ENCODE results near the gene YIPF3.
"Not testable (repeated sequence)": the region's sequence is repeated elsewhere in the genome, so short reads cannot be mapped to it uniquely, and the experiment has no call there.

Gene YIPF3

DNA sequence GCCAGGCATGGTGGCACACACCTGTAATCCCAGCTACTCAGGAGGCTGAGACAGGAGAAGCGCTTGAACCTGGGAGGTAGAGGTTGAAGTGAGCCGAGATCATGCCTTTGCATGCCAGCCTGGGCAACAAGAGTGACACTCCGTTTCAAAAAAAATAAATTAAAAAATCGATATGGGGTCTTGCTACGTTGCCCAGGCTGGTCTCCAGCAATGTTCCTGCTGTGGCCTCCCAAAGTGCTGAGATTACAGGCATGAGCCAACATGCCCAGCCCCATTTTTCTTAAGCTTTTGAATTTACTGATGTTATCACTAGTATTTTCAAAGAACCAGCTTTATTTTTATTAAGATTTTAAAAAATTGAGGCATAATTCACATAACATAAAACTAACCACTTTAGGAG lies 23.8 kb upstream of the YIPF3 start:
- no peaks in the 10 kb centered on the region for H3K27me3 ChIP-seq
- H3K27ac ChIP-seq = no peak overlapping the region
- no peak overlapping the region for H3K4me3 ChIP-seq (ENCODE audit: low read depth in 1 of 2, low read length in 1 of 2)
- H3K36me3 ChIP-seq = peaks cover 29% of the 10 kb centered on the region
- TF ChIP-seq CTCF (IDR thresholded peaks at IDR 0.05) = no peak
- H3K4me1 ChIP-seq (ENCODE audit: control insufficient read depth in 1 of 2, insufficient read depth in 1 of 2, low read depth in 1 of 2, low read length in 1 of 2) = no peaks in the 10 kb centered on the region
- no peaks in the 10 kb centered on the region for H3K9me3 ChIP-seq

- H3K4me1 ChIP-seq (ENCODE audit: control insufficient read depth in 1 of 2, insufficient read depth in 1 of 2, low read depth in 1 of 2, low read length in 1 of 2); H3K4me3 ChIP-seq (ENCODE audit: low read depth in 1 of 2, low read length in 1 of 2); H3K27ac ChIP-seq; H3K27me3 ChIP-seq; H3K9me3 ChIP-seq: not testable (repeated sequence)
- peaks cover 22% of the 10 kb centered on the region for H3K36me3 ChIP-seq
These were observed 22.7 kb upstream of the YIPF3 start for GRCh38 chr6:43539409-43539808.

DNA sequence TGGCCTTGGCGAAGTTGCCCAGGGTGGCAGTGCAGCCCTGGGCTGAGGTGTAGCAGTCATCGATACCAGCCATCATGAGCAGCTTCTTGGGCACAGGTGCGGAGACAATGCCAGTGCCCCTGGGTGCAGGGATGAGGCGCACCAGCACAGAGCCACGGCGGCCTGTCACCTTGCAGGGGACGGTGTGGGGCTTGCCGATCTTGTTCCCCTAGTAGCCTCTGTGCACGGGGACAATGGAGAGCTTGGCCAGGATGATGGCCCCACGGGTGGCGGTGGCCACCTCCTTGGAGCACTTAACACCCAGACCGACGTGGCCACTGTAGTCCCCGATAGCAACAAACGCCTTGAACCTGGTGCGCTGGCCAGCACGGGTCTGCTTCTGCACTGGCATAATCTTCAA lies 22.3 kb upstream of the YIPF3 start:
- not testable (repeated sequence) for H3K4me3 ChIP-seq (ENCODE audit: low read depth in 1 of 2, low read length in 1 of 2); H3K27ac ChIP-seq; H3K9me3 ChIP-seq; H3K27me3 ChIP-seq; H3K4me1 ChIP-seq (ENCODE audit: control insufficient read depth in 1 of 2, insufficient read depth in 1 of 2, low read depth in 1 of 2, low read length in 1 of 2)
- peaks cover 22% of the 10 kb centered on the region for H3K36me3 ChIP-seq

- TF ChIP-seq CTCF (IDR thresholded peaks at IDR 0.05) = no peak
- H3K27ac ChIP-seq = no peak overlapping the region
- no peaks in the 10 kb centered on the region for H3K9me3 ChIP-seq
- H3K27me3 ChIP-seq = no peaks in the 10 kb centered on the region
- no peak overlapping the region for H3K4me3 ChIP-seq (ENCODE audit: low read depth in 1 of 2, low read length in 1 of 2)
- H3K36me3 ChIP-seq = peaks cover 35% of the 10 kb centered on the region
- H3K4me1 ChIP-seq (ENCODE audit: control insufficient read depth in 1 of 2, insufficient read depth in 1 of 2, low read depth in 1 of 2, low read length in 1 of 2) = no peaks in the 10 kb centered on the region
These were observed 15.5 kb upstream of the YIPF3 start for GRCh38 chr6:43532201-43532600.

- Histone ChIP-seq H3K27me3 (no peaks in the 10 kb centered on the region), H3K27ac (no peak overlapping the region), H3K4me3 (ENCODE audit: low read depth in 1 of 2, low read length in 1 of 2) (no peak overlapping the region), H3K4me1 (ENCODE audit: control insufficient read depth in 1 of 2, insufficient read depth in 1 of 2, low read depth in 1 of 2, low read length in 1 of 2) (peaks cover 5% of the 10 kb centered on the region in 2 experiments), H3K9me3 (no peaks in the 10 kb centered on the region), H3K36me3 (peaks cover 60% of the 10 kb centered on the region)
- TF ChIP-seq CTCF (IDR thresholded peaks at IDR 0.05) = no peak
These were observed 7.8 kb upstream of the YIPF3 start for GRCh38 chr6:43524483-43524961.

- no peak for TF ChIP-seq CTCF (IDR thresholded peaks at IDR 0.05)
- no peak overlapping the region for H3K4me3 ChIP-seq (ENCODE audit: low read depth in 1 of 2, low read length in 1 of 2)
- H3K4me1 ChIP-seq (ENCODE audit: control insufficient read depth in 1 of 2, insufficient read depth in 1 of 2, low read depth in 1 of 2, low read length in 1 of 2) = peaks cover 5% of the 10 kb centered on the region in 2 experiments
- H3K36me3 ChIP-seq = peaks cover 53% of the 10 kb centered on the region
- no peaks in the 10 kb centered on the region for H3K9me3 ChIP-seq
- H3K27ac ChIP-seq = no peak overlapping the region
- H3K27me3 ChIP-seq = no peaks in the 10 kb centered on the region
These were observed 6.6 kb upstream of the YIPF3 start for GRCh38 chr6:43523284-43523683.

All from neutrophil (primary cell).